GM10847 (cell line): ENCODE measurements around the gene CPZ.

ENCODE experiments used
- POLR2A ChIP-seq: IDR thresholded peaks from 2 replicates; pipeline ENCODE4 v1.6.1; 2011; ENCODE audit not compliant: insufficient read length; ENCODE audit errors: extremely low read depth

CPZ gene

DNA sequence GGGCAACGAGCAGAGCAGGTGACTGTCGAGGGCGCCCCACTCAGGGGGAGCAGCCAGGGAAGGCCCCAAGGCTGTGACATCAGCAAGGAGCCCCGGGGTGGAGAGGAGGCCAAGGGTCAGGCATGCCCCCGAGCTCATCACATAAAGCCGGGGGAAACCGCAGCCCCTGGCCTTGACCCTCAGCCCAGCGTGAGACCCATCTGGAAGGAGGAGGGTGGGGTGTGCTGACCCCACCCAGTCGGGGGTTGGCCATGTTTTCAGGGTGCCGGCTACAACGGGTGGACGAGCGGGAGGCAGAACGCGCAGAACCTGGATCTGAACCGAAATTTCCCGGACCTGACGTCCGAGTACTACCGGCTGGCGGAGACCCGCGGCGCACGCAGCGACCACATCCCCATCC, 13.9 kb downstream of the CPZ start:
- TF ChIP-seq POLR2A, result no peak

DNA sequence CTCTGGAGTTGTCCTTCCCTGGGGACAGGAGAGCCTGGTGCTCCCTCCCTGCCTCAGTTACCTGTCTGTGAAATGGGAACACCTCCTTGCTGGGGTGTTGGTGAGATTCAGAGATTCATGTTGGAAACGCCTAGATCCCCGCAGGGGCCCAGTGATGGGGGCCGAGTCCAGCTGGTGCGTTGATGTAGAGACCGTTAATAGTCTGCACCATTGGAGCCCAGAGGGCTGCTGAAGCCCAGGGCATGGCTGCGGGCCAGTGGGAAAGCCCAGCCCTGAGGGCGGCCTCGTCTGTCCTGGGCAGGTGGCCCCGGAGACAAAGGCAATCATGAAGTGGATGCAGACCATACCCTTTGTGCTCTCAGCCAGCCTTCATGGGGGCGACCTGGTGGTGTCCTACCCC, 14.4 kb downstream of the CPZ start:
- no peak for TF ChIP-seq POLR2A

GRCh38 chr4:8607603-8608481, 15.3 kb downstream of the CPZ start:
- TF ChIP-seq POLR2A, result no peak

- no peak for TF ChIP-seq POLR2A
Measured at GRCh38 chr4:8608714-8609391, 16.3 kb downstream of the CPZ start.

DNA sequence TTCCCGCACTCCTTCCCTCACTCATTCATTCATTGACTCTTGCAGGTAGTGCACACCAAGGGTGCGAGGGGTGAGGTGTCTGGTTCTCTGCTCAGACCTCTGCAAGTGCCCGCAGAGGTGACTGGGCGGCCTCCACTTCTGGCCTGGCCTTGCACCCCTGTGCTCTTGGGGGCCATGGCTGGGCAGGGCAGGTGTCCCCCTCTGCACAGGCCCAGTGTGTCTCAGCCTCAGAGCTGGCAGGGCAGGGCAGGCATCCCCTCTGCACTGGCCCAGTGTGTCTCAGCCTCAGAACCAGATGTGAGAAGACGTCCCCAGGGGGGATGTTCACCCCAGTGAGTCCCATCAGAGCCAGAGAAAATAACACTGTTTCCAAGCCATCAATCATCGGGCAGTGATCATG, 16.8 kb downstream of the CPZ start:
- TF ChIP-seq POLR2A, result no peak

DNA sequence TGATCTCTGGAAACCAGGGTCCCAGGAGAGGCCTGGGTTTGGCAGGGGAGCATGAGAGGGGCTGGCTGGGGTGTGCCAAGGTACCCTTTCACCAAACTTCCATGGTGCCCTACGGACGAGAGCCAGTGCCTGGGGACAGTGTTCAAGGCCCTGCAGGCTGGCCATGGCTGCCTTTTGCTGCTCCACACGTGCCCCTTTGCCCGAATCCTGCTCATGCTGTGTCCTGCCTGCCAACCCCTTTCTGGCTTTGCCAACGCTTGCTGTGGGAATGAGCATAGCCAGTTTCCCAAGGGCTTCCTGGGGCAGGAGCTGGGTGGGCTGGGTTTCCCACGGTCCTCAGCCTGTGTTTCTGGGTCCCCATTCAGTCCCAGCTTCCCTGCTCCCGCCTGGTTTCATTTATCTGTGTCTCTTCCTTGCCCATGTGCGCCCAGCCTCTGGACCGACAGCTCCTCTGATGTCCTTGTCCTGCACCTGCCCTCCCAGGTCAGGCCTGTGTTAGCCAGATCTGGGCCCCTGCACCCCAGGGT, 17.3 kb downstream of the CPZ start:
- TF ChIP-seq POLR2A, result no peak

DNA sequence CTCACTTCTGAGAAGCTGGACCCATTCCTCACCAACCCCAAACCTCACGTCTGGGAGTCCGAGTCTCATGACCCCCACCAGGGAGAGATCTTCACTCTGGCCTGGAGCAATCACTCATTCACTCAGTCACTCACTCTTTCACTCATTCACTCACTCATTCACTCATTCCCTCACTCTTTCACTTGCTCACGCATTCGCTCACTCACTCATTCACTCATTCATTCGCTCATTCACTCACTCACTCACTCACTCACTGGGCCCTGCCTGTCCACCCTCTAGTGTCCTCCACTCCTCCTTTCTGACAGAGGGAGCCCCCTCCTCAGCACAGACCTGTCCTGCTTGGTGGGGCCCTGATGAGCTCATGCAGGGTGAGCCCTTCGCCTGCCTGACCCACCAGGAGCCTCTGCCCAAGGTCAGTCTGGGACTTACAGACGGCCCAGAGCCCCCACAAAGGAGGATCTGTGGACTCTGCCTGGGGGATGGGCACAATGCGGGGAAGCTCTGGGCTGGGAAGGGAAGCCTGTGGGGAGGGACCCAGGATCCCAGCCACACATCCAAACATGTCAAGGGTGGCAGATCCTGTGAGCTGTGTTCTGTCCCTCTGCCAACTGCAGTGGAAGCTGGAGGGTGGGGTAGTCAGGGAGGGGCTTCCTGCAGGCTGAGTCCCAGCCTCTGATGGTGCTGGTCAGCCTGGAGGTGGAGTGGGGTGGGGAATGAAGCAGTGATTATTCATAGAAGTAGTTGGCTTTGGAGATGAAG, 18.5 kb downstream of the CPZ start:
- TF ChIP-seq POLR2A, result no peak

GRCh38 chr4:8612646-8613045, 20.1 kb downstream of the CPZ start:
- TF ChIP-seq POLR2A, result no peak

GRCh38 chr4:8613421-8614364, 21.1 kb downstream of the CPZ start:
- no peak for TF ChIP-seq POLR2A

DNA sequence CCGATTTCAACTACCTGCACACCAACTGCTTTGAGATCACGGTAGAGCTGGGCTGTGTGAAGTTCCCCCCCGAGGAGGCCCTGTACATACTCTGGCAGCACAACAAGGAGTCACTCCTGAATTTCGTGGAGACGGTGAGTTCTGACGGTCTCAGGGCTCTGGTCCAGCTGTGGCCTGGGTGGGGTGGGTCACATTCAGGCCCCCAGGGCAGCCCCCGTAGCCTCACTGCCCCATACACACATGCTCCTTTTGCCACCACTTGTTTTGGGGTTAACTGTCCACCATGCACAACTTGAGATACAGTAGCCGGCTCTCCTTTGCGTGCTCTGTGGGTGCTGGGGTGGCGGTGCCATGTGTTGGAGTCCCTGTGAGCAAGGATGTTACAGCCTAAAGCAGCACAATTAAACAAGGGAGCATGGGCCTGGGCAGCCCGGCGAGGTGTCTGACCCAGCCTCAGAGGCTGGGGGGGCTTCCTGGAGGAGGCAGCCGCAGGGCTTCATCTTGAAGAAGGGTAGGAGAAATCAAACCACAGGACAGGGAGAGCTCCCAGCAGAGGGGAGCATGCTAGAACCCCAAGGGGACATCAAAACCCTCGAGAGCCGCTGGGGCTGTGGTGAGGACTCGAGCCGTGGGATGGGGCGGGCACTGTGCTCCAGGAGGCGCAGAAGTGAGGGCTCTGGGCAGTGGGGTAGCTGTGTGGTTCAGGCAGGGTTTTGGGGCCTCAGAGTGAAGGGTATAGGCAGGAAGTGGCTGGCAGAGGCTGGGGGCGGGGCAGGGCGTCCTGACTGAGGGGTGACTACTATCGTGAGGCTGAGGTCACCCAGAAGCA, 22.0 kb downstream of the CPZ start:
- TF ChIP-seq POLR2A, result no peak

- TF ChIP-seq POLR2A, result no peak
Measured at GRCh38 chr4:8615366-8615765, 22.8 kb downstream of the CPZ start.

DNA sequence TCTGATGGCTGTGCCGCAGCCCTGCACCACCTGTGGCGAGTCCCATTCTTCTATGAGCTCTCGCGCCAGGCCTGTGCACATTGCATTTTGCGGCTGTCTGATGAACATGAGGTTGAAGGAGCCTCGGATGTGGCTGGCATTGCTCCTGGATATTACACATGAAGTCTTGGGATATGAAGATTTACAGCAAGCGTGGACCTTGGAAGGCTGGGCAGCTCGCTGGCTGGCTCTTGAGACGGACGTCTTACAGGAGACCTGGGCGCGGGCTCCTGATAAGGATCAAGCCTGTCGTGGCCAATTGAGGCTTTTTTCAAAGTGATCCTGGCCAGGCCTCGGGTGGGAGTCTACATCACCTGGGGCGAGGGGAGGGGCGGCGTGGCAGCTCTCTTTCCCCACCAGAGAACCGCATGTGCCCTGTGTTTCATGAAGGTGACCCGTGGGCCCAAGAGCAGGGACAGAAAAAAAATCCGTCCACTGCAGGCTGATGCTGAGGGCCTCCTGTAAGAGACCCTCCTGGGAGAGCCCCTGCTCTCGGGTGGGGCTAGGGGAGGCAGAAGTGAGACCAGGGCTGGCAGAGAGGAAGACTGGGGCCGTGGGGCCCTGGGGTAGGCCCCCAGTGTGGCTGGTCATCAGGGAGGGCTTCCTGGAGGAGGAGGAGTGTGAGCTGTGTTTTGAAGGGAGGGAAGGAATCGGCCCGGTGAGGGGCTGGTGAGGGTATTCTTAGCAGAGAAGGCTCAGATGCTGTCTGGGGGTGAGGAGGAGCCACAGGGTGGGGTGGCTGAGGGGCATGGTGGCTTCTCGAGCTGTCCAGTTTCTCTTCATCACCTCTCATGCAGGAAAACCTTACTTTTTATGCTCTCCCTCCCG, 23.6 kb downstream of the CPZ start:
- no peak for TF ChIP-seq POLR2A

- TF ChIP-seq POLR2A, result no peak
Measured at GRCh38 chr4:8616831-8617230, 24.3 kb downstream of the CPZ start.
